Hepatocyte (in vitro differentiated cells): ENCODE measurements around the gene TSR3.

Source experiments
- EZH2 ChIP-seq: fragments of 200-600 bp; sonication (generic); IDR thresholded peaks from 2 replicates; pipeline ENCODE4 v1.6.1; 2016; ENCODE audit warnings: antibody characterized with exemption, mild to moderate bottlenecking, borderline replicate concordance
- EZH2phosphoT487 ChIP-seq: fragments of 200-600 bp; sonication (generic); IDR thresholded peaks from one replicate; pipeline ENCODE4 v1.6.1; 2018; ENCODE audit warnings: antibody characterized with exemption, mild to moderate bottlenecking, low read depth, moderate library complexity; ENCODE audit not compliant: unreplicated experiment, severe bottlenecking
- TF ChIP-seq, protein P1 (sequence below): fragments of 200-600 bp; sonication (generic); IDR thresholded peaks from 2 replicates; pipeline ENCODE4 v1.5.1; 2016; ENCODE audit warnings: antibody characterized with exemption, mild to moderate bottlenecking; ENCODE audit not compliant: poor library complexity

DNA sequence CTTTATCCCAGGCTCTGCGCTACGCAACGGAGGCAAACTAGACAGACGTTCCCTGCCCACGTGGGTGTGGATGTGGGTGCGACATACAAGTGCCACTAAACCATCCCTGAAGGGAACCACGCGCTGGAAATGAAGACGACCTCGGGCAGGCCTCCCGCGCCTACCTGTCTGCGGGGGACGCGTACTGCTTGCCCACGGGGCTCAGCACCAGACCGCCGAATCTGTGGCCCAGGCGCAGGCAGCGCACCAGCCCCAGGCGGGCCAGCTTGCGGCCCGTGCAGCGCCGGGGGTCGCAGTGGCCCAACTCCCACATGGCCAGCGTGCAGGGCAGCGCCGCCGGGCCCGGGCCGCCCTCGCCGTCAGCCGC lies 480 bp downstream of the TSR3 start:
- no peak for TF ChIP-seq EZH2
- no peak for TF ChIP-seq EZH2phosphoT487
- TF ChIP-seq, protein P1, sequence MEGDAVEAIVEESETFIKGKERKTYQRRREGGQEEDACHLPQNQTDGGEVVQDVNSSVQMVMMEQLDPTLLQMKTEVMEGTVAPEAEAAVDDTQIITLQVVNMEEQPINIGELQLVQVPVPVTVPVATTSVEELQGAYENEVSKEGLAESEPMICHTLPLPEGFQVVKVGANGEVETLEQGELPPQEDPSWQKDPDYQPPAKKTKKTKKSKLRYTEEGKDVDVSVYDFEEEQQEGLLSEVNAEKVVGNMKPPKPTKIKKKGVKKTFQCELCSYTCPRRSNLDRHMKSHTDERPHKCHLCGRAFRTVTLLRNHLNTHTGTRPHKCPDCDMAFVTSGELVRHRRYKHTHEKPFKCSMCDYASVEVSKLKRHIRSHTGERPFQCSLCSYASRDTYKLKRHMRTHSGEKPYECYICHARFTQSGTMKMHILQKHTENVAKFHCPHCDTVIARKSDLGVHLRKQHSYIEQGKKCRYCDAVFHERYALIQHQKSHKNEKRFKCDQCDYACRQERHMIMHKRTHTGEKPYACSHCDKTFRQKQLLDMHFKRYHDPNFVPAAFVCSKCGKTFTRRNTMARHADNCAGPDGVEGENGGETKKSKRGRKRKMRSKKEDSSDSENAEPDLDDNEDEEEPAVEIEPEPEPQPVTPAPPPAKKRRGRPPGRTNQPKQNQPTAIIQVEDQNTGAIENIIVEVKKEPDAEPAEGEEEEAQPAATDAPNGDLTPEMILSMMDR: no peak
